SU-DHL-6 (cell line): ENCODE measurements around the gene AKR1B15.
"Not testable (repeated sequence)": the region's sequence is repeated elsewhere in the genome, so short reads cannot be mapped to it uniquely, and the experiment has no call there.

Source experiments
- H2AFZ ChIP-seq: fragments of 200-600 bp; sonication (generic); 2 replicates; pipeline ENCODE4 v1.6.1; 2014; ENCODE audit warnings: low read depth, mild to moderate bottlenecking, moderate library complexity, mixed read lengths, antibody characterized with exemption, low read length; ENCODE audit not compliant: severe bottlenecking
- H3F3A ChIP-seq: fragments of 200-600 bp; shearing (Covaris generic); 2 replicates; pipeline ENCODE4 v1.6.0; 2016; ENCODE audit warnings: antibody characterized with exemption, mild to moderate bottlenecking; ENCODE audit not compliant: insufficient read depth
- H3K27ac ChIP-seq: fragments of 200-600 bp; sonication (generic); 2 replicates; pipeline ENCODE4 v1.5.1; 2016; ENCODE audit warnings: low read depth, mild to moderate bottlenecking, low read length, moderate library complexity, mixed read lengths
- H3K27me3 ChIP-seq: fragments of 200-600 bp; sonication (generic), shearing (Covaris generic); 2 replicates; pipeline ENCODE4 v1.6.0; 2014; ENCODE audit warnings: mild to moderate bottlenecking, low read length
- H3K36me3 ChIP-seq: fragments of 200-600 bp; sonication (generic); 2 replicates; pipeline ENCODE4 v1.6.1; 2014; ENCODE audit warnings: mild to moderate bottlenecking, low read length, mixed read lengths
- H3K4me2 ChIP-seq: fragments of 300-600, 200-600 bp; shearing (Covaris generic), sonication (generic); 2 replicates; pipeline ENCODE4 v1.6.0; 2014; ENCODE audit warnings: low read length, low read depth, mild to moderate bottlenecking; ENCODE audit not compliant: poor library complexity, severe bottlenecking
- H3K4me3 ChIP-seq: fragments of 200-600 bp; sonication (generic); 2 replicates; pipeline ENCODE4 v1.5.1; 2014; ENCODE audit warnings: antibody characterized with exemption, low read length, mild to moderate bottlenecking, mixed read lengths; ENCODE audit not compliant: insufficient read depth, poor library complexity, severe bottlenecking
- H3K79me2 ChIP-seq: fragments of 200-600 bp; sonication (generic); 2 replicates; pipeline ENCODE4 v1.6.1; 2014; ENCODE audit warnings: mild to moderate bottlenecking, low read length, moderate library complexity; ENCODE audit not compliant: insufficient read depth
- H3K9ac ChIP-seq: fragments of 200-600 bp; sonication (generic); 2 replicates; pipeline ENCODE4 v1.7.0; 2014; ENCODE audit warnings: mild to moderate bottlenecking, low read length
- H3K9me2 ChIP-seq: fragments of 200-600 bp; sonication (generic); replicated peaks from 2 replicates; pipeline ENCODE4 v1.6.1; 2014; ENCODE audit warnings: low read length; ENCODE audit not compliant: insufficient read depth
- H3K9me3 ChIP-seq: fragments of 200-600 bp; sonication (generic); 2 replicates; pipeline ENCODE4 v1.6.1; 2014; ENCODE audit warnings: low read length, mixed read lengths; ENCODE audit not compliant: insufficient read depth
- H4K20me1 ChIP-seq: fragments of 200-600 bp; sonication (generic); 2 replicates; pipeline ENCODE4 v1.6.1; 2014; ENCODE audit warnings: low read depth, mild to moderate bottlenecking, antibody characterized with exemption, low read length, moderate library complexity, mixed read lengths
- EZH2phosphoT487 ChIP-seq: fragments of 200-600 bp; sonication (generic), shearing (Covaris generic); conservative IDR thresholded peaks from 2 replicates; pipeline ENCODE4 v1.6.1; 2018; ENCODE audit warnings: mild to moderate bottlenecking, antibody characterized with exemption, low read length, moderate library complexity, mixed read lengths
- TF ChIP-seq, protein P1 (sequence below): fragments of 200-600 bp; sonication (generic); IDR thresholded peaks from one replicate; pipeline ENCODE4 v1.5.1; 2017; ENCODE audit warnings: antibody characterized with exemption, mild to moderate bottlenecking, low read length, moderate library complexity; ENCODE audit not compliant: insufficient read depth, poor library complexity, severe bottlenecking

The AKR1B15 gene

GRCh38 chr7:134539380-134540004 lies 9.4 kb upstream of the AKR1B15 start:
- no peak overlapping the region for H3K9ac ChIP-seq
- H3F3A ChIP-seq: no peaks in the 10 kb centered on the region
- H3K79me2 ChIP-seq: no peaks in the 10 kb centered on the region
- no peaks in the 10 kb centered on the region for H3K9me3 ChIP-seq
- TF ChIP-seq, protein P1, sequence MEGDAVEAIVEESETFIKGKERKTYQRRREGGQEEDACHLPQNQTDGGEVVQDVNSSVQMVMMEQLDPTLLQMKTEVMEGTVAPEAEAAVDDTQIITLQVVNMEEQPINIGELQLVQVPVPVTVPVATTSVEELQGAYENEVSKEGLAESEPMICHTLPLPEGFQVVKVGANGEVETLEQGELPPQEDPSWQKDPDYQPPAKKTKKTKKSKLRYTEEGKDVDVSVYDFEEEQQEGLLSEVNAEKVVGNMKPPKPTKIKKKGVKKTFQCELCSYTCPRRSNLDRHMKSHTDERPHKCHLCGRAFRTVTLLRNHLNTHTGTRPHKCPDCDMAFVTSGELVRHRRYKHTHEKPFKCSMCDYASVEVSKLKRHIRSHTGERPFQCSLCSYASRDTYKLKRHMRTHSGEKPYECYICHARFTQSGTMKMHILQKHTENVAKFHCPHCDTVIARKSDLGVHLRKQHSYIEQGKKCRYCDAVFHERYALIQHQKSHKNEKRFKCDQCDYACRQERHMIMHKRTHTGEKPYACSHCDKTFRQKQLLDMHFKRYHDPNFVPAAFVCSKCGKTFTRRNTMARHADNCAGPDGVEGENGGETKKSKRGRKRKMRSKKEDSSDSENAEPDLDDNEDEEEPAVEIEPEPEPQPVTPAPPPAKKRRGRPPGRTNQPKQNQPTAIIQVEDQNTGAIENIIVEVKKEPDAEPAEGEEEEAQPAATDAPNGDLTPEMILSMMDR: no peak
- no peak for TF ChIP-seq EZH2phosphoT487
- H3K36me3 ChIP-seq: no peaks in the 10 kb centered on the region
- H4K20me1 ChIP-seq: no peaks in the 10 kb centered on the region
- H2AFZ ChIP-seq: no peak overlapping the region
- no peak overlapping the region for H3K4me3 ChIP-seq
- H3K4me2 ChIP-seq: no peak overlapping the region
- H3K27me3 ChIP-seq: no peaks in the 10 kb centered on the region
- H3K9me2 ChIP-seq: no peaks in the 10 kb centered on the region
- no peak overlapping the region for H3K27ac ChIP-seq

DNA sequence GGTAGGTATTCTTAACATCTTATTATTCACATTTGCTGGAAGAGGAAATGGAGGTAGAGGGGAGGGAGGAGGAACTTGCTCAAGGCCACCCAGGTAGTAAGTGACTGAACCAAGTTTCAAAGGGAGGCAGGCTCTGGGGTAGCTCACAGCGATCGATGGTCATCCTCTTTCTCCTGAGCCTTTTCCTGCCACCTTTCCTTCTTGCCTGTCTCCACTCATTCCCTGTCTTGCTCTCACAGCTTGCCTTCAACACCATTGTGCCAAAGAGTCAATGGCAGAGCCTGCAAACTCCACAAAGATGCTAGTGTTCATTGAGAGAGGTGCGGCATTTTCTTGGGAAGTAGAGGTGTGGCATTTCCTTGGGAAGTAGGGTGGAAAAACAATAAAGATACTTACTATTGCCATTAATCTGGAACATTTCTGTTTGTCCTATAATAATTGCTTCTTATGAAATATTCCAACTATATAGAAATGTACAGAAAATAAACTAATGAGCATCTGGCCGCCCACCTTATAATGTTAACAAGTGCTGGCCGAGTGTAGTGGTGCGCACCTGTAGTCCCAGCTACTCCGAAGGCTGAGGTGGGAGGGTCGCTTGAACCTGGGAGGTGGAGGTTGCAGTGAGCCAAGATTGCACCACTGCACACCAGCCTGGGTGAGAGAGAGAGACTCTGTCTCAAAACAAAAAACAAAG lies 7.3 kb upstream of the AKR1B15 start:
- not testable (repeated sequence) for H3K27me3 ChIP-seq, H3K9me3 ChIP-seq, H3K9me2 ChIP-seq

DNA sequence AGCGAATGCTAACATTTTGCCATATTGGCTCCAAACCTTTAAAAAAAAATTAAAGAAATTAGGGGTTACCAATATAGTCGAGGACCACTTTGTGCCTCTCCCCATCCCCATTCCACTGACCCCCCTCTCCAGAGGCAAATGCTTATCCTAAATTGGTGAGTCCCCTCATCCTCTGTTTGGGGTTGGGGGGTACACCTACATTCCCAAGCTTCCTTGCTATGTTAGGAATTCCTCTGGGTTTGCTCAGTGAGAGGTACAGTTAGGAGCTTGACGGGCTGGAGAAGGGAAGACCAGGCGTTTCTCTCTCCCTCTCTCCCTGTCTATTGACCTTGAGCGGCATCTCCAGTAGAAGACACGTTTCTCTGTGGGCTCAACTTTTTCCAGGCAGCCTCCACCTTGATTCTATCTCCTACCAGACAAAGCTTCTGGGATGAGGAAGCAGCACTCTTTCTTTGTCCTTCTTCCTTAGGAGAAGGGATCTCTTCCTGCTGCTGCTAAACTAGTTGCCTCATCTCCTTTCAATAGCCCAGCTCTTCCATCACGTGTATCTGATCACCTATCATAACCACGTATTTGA lies 6.6 kb upstream of the AKR1B15 start:
- no peaks in the 10 kb centered on the region for H3K9me3 ChIP-seq
- H3K4me2 ChIP-seq: no peak overlapping the region
- H3K79me2 ChIP-seq: no peaks in the 10 kb centered on the region
- no peak overlapping the region for H3K27ac ChIP-seq
- H3K9me2 ChIP-seq: no peaks in the 10 kb centered on the region
- no peak overlapping the region for H2AFZ ChIP-seq
- no peak overlapping the region for H3K9ac ChIP-seq
- H3K36me3 ChIP-seq: no peaks in the 10 kb centered on the region
- H4K20me1 ChIP-seq: no peaks in the 10 kb centered on the region
- no peaks in the 10 kb centered on the region for H3K27me3 ChIP-seq
- no peaks in the 10 kb centered on the region for H3F3A ChIP-seq
- TF ChIP-seq EZH2phosphoT487: no peak
- TF ChIP-seq, protein P1: no peak
- H3K4me3 ChIP-seq: no peak overlapping the region

More for the DNA sequence above, 7.3 kb upstream of the AKR1B15 start:
- not testable (repeated sequence) for H4K20me1 ChIP-seq, H3K36me3 ChIP-seq, H2AFZ ChIP-seq, H3K27ac ChIP-seq, H3F3A ChIP-seq, H3K9ac ChIP-seq, H3K4me3 ChIP-seq, H3K79me2 ChIP-seq, H3K4me2 ChIP-seq

- no peaks in the 10 kb centered on the region for H3F3A ChIP-seq
- no peaks in the 10 kb centered on the region for H3K9me2 ChIP-seq
- H3K4me2 ChIP-seq: no peak overlapping the region
- no peaks in the 10 kb centered on the region for H4K20me1 ChIP-seq
- no peaks in the 10 kb centered on the region for H3K36me3 ChIP-seq
- H3K9ac ChIP-seq: no peak overlapping the region
- no peak overlapping the region for H3K27ac ChIP-seq
- TF ChIP-seq, protein P1: no peak
- no peak for TF ChIP-seq EZH2phosphoT487
- no peaks in the 10 kb centered on the region for H3K79me2 ChIP-seq
- H3K27me3 ChIP-seq: no peaks in the 10 kb centered on the region
- no peak overlapping the region for H3K4me3 ChIP-seq
- no peaks in the 10 kb centered on the region for H3K9me3 ChIP-seq
- no peak overlapping the region for H2AFZ ChIP-seq
Measured at GRCh38 chr7:134545380-134545779, 3.5 kb upstream of the AKR1B15 start.
